ENCODE data around the gene S1PR3. TPM values are rescaled to one million over a fixed set of nuclear protein-coding genes. Genes with fewer than 3 reads are reported as not detected.

The S1PR3 gene
- total RNA-seq, 1 experiment from 2014 or later: 23.3 TPM

DNA sequence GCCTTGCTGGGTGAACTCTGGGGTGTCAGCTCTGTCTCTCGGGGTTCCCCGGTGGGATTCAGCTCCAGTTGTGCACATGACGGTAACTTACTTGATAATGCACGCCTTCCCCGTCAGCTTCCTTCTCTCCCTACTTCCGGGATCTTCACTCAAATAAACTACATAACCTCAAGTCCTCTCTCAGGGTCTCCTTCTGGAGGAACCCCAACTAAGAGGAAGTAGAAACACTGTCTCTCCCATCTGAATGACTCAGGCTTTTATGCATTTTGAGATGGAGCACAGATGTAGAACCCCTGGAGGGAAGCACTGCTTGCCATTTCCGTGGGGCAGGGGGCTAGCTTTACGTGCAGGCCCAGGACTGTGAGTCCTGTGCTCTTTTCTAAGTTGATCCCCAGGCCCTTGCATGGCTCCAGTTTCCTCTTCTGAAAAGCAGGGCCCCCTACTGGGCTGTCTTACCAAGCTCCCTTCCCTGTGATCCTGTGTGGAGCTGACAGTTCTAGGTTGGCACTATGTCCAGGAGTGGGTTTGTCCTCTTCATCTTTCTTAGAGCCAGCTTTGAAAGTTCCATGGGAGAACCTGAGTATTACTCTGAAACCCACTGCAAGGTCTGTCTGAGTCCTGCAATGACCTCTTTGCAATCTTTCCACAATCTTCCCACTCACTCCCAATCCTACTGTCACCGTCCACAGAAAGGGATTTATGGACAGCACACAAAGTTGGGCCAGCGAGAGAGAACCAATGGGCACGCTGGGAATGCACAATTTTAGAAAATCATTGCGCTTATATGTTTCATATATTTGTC is 17.7 kb downstream of the S1PR3 start:
- CTCF ChIA-PET: no interaction called here
- H3K36me3 ChIP-seq (ENCODE audit: low read depth): no peaks in the 10 kb centered on the region
- H2AFZ ChIP-seq: no peak overlapping the region
- H3F3A ChIP-seq (ENCODE audit: insufficient read depth, low read depth): no peaks in the 10 kb centered on the region
- POLR2A ChIA-PET (ENCODE audit: unreplicated experiment): no interaction called here
- no peak overlapping the region for H3K27ac ChIP-seq
- BruUV-seq (replicated peaks): no TSS peak
- no peak for TF ChIP-seq EZH2 (IDR thresholded peaks at IDR 0.05; ENCODE audit: low read depth)
- TF ChIP-seq, protein P1, sequence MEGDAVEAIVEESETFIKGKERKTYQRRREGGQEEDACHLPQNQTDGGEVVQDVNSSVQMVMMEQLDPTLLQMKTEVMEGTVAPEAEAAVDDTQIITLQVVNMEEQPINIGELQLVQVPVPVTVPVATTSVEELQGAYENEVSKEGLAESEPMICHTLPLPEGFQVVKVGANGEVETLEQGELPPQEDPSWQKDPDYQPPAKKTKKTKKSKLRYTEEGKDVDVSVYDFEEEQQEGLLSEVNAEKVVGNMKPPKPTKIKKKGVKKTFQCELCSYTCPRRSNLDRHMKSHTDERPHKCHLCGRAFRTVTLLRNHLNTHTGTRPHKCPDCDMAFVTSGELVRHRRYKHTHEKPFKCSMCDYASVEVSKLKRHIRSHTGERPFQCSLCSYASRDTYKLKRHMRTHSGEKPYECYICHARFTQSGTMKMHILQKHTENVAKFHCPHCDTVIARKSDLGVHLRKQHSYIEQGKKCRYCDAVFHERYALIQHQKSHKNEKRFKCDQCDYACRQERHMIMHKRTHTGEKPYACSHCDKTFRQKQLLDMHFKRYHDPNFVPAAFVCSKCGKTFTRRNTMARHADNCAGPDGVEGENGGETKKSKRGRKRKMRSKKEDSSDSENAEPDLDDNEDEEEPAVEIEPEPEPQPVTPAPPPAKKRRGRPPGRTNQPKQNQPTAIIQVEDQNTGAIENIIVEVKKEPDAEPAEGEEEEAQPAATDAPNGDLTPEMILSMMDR (conservative IDR thresholded peaks at IDR 0.05): no peak
- H3K9me2 ChIP-seq (ENCODE audit: insufficient read depth): no peaks in the 10 kb centered on the region
- H4K20me1 ChIP-seq (ENCODE audit: insufficient read depth): no peaks in the 10 kb centered on the region
- no peak overlapping the region for H3K4me2 ChIP-seq
- DNase-seq: no peak
- H3K79me2 ChIP-seq (ENCODE audit: low read depth): no peaks in the 10 kb centered on the region
- H3K4me3 ChIP-seq: no peak overlapping the region
- no peaks in the 10 kb centered on the region for H3K27me3 ChIP-seq (ENCODE audit: insufficient read depth, low read depth)
- no peaks in the 10 kb centered on the region for H3K9me3 ChIP-seq (ENCODE audit: insufficient read depth, low read depth)
- intact Hi-C loops (cut with micrococcal nuclease; ENCODE audit: unreplicated experiment): no loop called here
- no peaks in the 10 kb centered on the region for H3K4me1 ChIP-seq (replicated peaks; ENCODE audit: insufficient read depth)

DNA sequence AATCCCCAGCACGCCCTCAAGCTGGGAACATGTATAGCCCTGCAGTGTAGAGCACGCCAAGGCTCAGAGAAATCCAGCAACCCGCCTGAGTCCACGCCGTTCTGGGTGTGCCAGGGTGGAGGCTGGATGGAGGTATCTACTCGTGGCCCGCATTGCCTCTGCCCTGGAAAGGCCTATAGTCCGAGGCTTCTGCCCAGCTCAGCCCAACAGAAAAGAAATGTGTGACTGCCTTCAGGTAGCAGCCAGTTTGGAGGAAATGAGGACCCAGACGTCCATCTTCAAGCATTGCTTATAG is 18.2 kb downstream of the S1PR3 start:
- no peaks in the 10 kb centered on the region for H4K20me1 ChIP-seq (ENCODE audit: insufficient read depth)
- no peaks in the 10 kb centered on the region for H3K79me2 ChIP-seq (ENCODE audit: low read depth)
- no TSS peak for BruUV-seq (replicated peaks)
- H3K4me2 ChIP-seq: no peak overlapping the region
- H3K9me2 ChIP-seq (ENCODE audit: insufficient read depth): no peaks in the 10 kb centered on the region
- no peaks in the 10 kb centered on the region for H3F3A ChIP-seq (ENCODE audit: insufficient read depth, low read depth)
- H2AFZ ChIP-seq: no peak overlapping the region
- TF ChIP-seq EZH2 (IDR thresholded peaks at IDR 0.05; ENCODE audit: low read depth): no peak
- TF ChIP-seq, protein P1 (conservative IDR thresholded peaks at IDR 0.05): no peak
- intact Hi-C loops (cut with micrococcal nuclease; ENCODE audit: unreplicated experiment): no loop called here
- POLR2A ChIA-PET (ENCODE audit: unreplicated experiment): no interaction called here
- no peaks in the 10 kb centered on the region for H3K36me3 ChIP-seq (ENCODE audit: low read depth)
- CTCF ChIA-PET: no interaction called here
- no peak for DNase-seq
- H3K4me3 ChIP-seq: no peak overlapping the region
- H3K9me3 ChIP-seq (ENCODE audit: insufficient read depth, low read depth): no peaks in the 10 kb centered on the region
- H3K27me3 ChIP-seq (ENCODE audit: insufficient read depth, low read depth): no peaks in the 10 kb centered on the region
- no peak overlapping the region for H3K27ac ChIP-seq
- no peaks in the 10 kb centered on the region for H3K4me1 ChIP-seq (replicated peaks; ENCODE audit: insufficient read depth)

GRCh38 chr9:89010056-89010455 is 18.8 kb downstream of the S1PR3 start:
- no TSS peak for BruUV-seq (replicated peaks)
- H3K4me1 ChIP-seq (replicated peaks; ENCODE audit: insufficient read depth): no peaks in the 10 kb centered on the region
- no peak for DNase-seq
- TF ChIP-seq, protein P1 (conservative IDR thresholded peaks at IDR 0.05): no peak
- no peak for TF ChIP-seq EZH2 (IDR thresholded peaks at IDR 0.05; ENCODE audit: low read depth)
- H3K27me3 ChIP-seq (ENCODE audit: insufficient read depth, low read depth): no peaks in the 10 kb centered on the region
- no peaks in the 10 kb centered on the region for H3K9me2 ChIP-seq (ENCODE audit: insufficient read depth)
- no peak overlapping the region for H3K27ac ChIP-seq
- H3K9me3 ChIP-seq (ENCODE audit: insufficient read depth, low read depth): no peaks in the 10 kb centered on the region
- no peaks in the 10 kb centered on the region for H4K20me1 ChIP-seq (ENCODE audit: insufficient read depth)
- no peaks in the 10 kb centered on the region for H3K79me2 ChIP-seq (ENCODE audit: low read depth)
- H3F3A ChIP-seq (ENCODE audit: insufficient read depth, low read depth): no peaks in the 10 kb centered on the region
- H2AFZ ChIP-seq: no peak overlapping the region
- CTCF ChIA-PET: no interaction called here
- intact Hi-C loops (cut with micrococcal nuclease; ENCODE audit: unreplicated experiment): no loop called here
- no peak overlapping the region for H3K4me2 ChIP-seq
- no peaks in the 10 kb centered on the region for H3K36me3 ChIP-seq (ENCODE audit: low read depth)
- no peak overlapping the region for H3K4me3 ChIP-seq
- POLR2A ChIA-PET (ENCODE audit: unreplicated experiment): no interaction called here

Data from PC-9 (cell line).